SH-SY5Y (cell line): ENCODE results near the gene AKAP14.

Experiments
- GATA2 ChIP-seq: IDR thresholded peaks from 2 replicates; pipeline ENCODE4 v1.6.1; 2011; ENCODE audit warnings: mild to moderate bottlenecking, low read depth, low read length
- GATA3 ChIP-seq: IDR thresholded peaks from 2 replicates; pipeline ENCODE4 v1.6.1; 2011; ENCODE audit warnings: low read depth, mild to moderate bottlenecking, low read length, moderate library complexity

GRCh38 chrX:119900976-119901375, 5.3 kb downstream of the AKAP14 start:
- TF ChIP-seq GATA2 = no peak
- TF ChIP-seq GATA3 = no peak
